ENCODE results near the gene ANKRD55. TPM values are rescaled to one million over a fixed set of nuclear protein-coding genes. Genes with fewer than 3 reads are reported as not detected.

The ANKRD55 gene
- total and polyA plus RNA-seq, 2 donors (not counting 3 experiments of a cell fraction or from before 2014, with no cell fraction given), result 1.4 to 2.1 TPM

DNA sequence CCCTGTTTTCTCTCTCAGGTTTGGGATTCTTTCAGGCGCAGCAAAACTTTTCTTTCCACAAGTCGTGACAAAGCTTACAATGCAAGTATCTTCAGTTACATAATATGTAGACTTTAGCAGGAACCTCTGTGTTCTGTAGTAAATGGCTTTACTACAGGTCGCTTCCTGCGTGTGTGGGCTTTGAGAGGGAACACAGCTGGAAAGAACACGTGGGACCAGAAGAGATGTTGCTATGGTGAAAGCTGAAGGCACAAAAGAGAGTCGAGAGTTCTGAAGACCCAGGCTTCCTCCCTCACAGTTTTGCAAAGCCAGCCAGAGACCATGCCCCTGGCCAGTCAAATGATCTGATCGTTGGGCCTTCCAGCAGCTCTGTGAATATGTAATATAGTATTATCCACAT, 4.0 kb downstream of the ANKRD55 start:
- no peak overlapping the region for H3K4me3 ChIP-seq (replicated peaks in 1 of 3; ENCODE audit: insufficient read depth in 1 of 3, low read depth in 1 of 3, low read length in 3 of 3)
- ChIA-PET POLR2A (no interaction called here), CTCF (no interaction called here)
- DNase-seq (ENCODE audit: low read depth, low spot score) (no peak), FAIRE-seq (no peak)
- H3K4me2 ChIP-seq (ENCODE audit: insufficient read depth, low read length), result no peak overlapping the region
- BruUV-seq (replicated peaks), result no TSS peak
- H2AFZ ChIP-seq (ENCODE audit: low read depth, low read length), result no peak overlapping the region
- H3K27ac ChIP-seq (ENCODE audit: insufficient read depth, low read depth, low read length), result no peak overlapping the region
- no peaks in the 10 kb centered on the region for H3K27me3 ChIP-seq (ENCODE audit: control insufficient read depth in 2 of 2, insufficient read depth in 2 of 2, low read length in 2 of 2)
- H3K9me3 ChIP-seq (replicated peaks; ENCODE audit: control insufficient read depth, insufficient read depth, low read length), result no peaks in the 10 kb centered on the region
- H3K36me3 ChIP-seq (ENCODE audit: control insufficient read depth in 2 of 2, extremely low read depth in 1 of 2, insufficient read depth in 2 of 2, low read length in 2 of 2), result no peaks in the 10 kb centered on the region
- no peak overlapping the region for H3K9ac ChIP-seq (replicated peaks; ENCODE audit: extremely low read depth, insufficient read depth, low read length)
- intact Hi-C loops (cut with micrococcal nuclease) (no loop called here), dilution Hi-C loops (cut with MboI; ENCODE audit: extremely low pct_ligation_motif_present, low sequenced_read_pairs) (no loop called here)
- TF ChIP-seq JUN (IDR thresholded peaks at IDR 0.05; ENCODE audit: borderline replicate concordance, insufficient read depth, insufficient read length, low read depth), result no peak
- peaks cover 2% of the 10 kb centered on the region for H3K4me1 ChIP-seq (ENCODE audit: control insufficient read depth, extremely low read depth, insufficient read depth, low read length)
- H3K9me1 ChIP-seq (replicated peaks; ENCODE audit: control insufficient read depth, extremely low read depth, insufficient read depth, low read length), result no peaks in the 10 kb centered on the region
- H4K20me1 ChIP-seq (replicated peaks; ENCODE audit: control insufficient read depth, extremely low read depth, insufficient read depth, low read length), result no peaks in the 10 kb centered on the region
- H3K79me2 ChIP-seq (ENCODE audit: control insufficient read depth, insufficient read depth, low read length), result no peaks in the 10 kb centered on the region

DNA sequence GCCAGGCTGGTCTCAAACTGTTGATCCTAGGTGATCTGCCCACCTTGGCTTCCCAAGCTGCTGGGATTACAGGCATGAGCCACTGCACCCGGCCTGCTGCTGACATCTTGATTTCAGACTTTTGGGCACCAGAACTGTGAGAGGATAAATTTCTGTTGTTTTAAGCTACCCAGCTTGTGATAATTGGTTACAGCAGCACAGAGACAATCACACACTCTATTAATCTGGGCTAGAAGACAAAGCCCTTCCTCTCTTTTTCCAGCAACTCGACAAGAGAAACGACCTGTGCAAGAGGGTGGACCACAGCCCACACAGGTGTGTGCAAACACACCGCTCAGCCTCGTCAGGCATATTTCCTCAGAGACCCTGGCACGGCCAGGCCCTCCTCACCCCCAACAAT, 4.5 kb downstream of the ANKRD55 start:
- CTCF ChIA-PET, result no interaction called here
- H2AFZ ChIP-seq (ENCODE audit: low read depth, low read length), result no peak overlapping the region
- no TSS peak for BruUV-seq (replicated peaks)

More for the DNA sequence above, 4.5 kb downstream of the ANKRD55 start:
- DNase-seq (ENCODE audit: low read depth, low spot score) (no peak), FAIRE-seq (no peak)
- Histone ChIP-seq H3K4me3 (replicated peaks in 1 of 3; ENCODE audit: insufficient read depth in 1 of 3, low read depth in 1 of 3, low read length in 3 of 3) (no peak overlapping the region), H3K4me2 (ENCODE audit: insufficient read depth, low read length) (no peak overlapping the region), H3K9me3 (replicated peaks; ENCODE audit: control insufficient read depth, insufficient read depth, low read length) (no peaks in the 10 kb centered on the region), H3K4me1 (ENCODE audit: control insufficient read depth, extremely low read depth, insufficient read depth, low read length) (peaks cover 2% of the 10 kb centered on the region), H4K20me1 (replicated peaks; ENCODE audit: control insufficient read depth, extremely low read depth, insufficient read depth, low read length) (no peaks in the 10 kb centered on the region), H3K9me1 (replicated peaks; ENCODE audit: control insufficient read depth, extremely low read depth, insufficient read depth, low read length) (no peaks in the 10 kb centered on the region), H3K36me3 (ENCODE audit: control insufficient read depth in 2 of 2, extremely low read depth in 1 of 2, insufficient read depth in 2 of 2, low read length in 2 of 2) (no peaks in the 10 kb centered on the region), H3K9ac (replicated peaks; ENCODE audit: extremely low read depth, insufficient read depth, low read length) (no peak overlapping the region), H3K79me2 (ENCODE audit: control insufficient read depth, insufficient read depth, low read length) (no peaks in the 10 kb centered on the region), H3K27ac (ENCODE audit: insufficient read depth, low read depth, low read length) (no peak overlapping the region), H3K27me3 (ENCODE audit: control insufficient read depth in 2 of 2, insufficient read depth in 2 of 2, low read length in 2 of 2) (no peaks in the 10 kb centered on the region)
- intact Hi-C loops (cut with micrococcal nuclease), result no loop called here
- dilution Hi-C loops (cut with MboI; ENCODE audit: extremely low pct_ligation_motif_present, low sequenced_read_pairs), result no loop called here
- TF ChIP-seq POLR2AphosphoS5 (IDR thresholded peaks at IDR 0.05; ENCODE audit: insufficient read depth, low read depth, low read length) (no peak), MYC (IDR thresholded peaks at IDR 0.05; ENCODE audit: low read depth, low read length) (no peak), FOS (IDR thresholded peaks at IDR 0.05; ENCODE audit: borderline replicate concordance, insufficient read depth, low read length) (no peak)
- TF ChIP-seq, protein P1, sequence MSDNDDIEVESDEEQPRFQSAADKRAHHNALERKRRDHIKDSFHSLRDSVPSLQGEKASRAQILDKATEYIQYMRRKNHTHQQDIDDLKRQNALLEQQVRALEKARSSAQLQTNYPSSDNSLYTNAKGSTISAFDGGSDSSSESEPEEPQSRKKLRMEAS (IDR thresholded peaks at IDR 0.05; ENCODE audit: insufficient read depth, insufficient read length), result no peak
- POLR2A ChIA-PET, result no interaction called here

Measured in endothelial cell of umbilical vein (primary cell).